ENCODE measurements around the gene DLG2. TPM values are rescaled to one million over a fixed set of nuclear protein-coding genes. Genes with fewer than 3 reads are reported as not detected.
"Not testable (repeated sequence)": the region's sequence is repeated elsewhere in the genome, so short reads cannot be mapped to it uniquely, and the experiment has no call there.

Gene DLG2
- total RNA-seq, 1 donor from 2014 or later = 2.1 TPM

DNA sequence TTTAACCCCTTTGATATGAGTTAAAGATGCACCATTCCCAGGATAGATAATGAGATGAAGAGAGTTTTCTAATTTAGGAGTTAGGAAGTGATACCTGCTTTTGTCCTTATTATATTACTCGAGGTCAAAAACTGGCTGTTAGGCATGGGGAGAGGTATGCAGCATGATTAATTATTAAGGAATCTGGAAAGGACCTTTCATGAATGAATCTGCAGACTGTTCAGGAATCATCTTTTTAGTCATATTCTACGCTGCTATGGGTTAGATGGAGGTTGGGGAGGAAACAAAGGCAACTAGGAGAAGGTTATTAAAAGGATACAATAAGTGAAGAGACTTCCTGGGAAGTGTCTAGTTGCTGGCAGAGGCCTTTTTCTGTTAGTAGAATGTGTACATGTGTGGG, 1848.5 kb downstream of the DLG2 start:
- no peak for DNase-seq (ENCODE audit: low spot score)
- Mint-ChIP-seq H3K4me1 (ENCODE audit: low read depth) (no peaks in the 10 kb centered on the region), H3K27me3 (ENCODE audit: insufficient read depth) (peaks cover 3% of the 10 kb centered on the region), H3K36me3 (ENCODE audit: low read depth) (no peaks in the 10 kb centered on the region), H3K4me3 (no peak overlapping the region), H3K9me3 (no peaks in the 10 kb centered on the region), H3K27ac (no peak overlapping the region)
- intact Hi-C loops (cut with micrococcal nuclease) = no loop called here

DNA sequence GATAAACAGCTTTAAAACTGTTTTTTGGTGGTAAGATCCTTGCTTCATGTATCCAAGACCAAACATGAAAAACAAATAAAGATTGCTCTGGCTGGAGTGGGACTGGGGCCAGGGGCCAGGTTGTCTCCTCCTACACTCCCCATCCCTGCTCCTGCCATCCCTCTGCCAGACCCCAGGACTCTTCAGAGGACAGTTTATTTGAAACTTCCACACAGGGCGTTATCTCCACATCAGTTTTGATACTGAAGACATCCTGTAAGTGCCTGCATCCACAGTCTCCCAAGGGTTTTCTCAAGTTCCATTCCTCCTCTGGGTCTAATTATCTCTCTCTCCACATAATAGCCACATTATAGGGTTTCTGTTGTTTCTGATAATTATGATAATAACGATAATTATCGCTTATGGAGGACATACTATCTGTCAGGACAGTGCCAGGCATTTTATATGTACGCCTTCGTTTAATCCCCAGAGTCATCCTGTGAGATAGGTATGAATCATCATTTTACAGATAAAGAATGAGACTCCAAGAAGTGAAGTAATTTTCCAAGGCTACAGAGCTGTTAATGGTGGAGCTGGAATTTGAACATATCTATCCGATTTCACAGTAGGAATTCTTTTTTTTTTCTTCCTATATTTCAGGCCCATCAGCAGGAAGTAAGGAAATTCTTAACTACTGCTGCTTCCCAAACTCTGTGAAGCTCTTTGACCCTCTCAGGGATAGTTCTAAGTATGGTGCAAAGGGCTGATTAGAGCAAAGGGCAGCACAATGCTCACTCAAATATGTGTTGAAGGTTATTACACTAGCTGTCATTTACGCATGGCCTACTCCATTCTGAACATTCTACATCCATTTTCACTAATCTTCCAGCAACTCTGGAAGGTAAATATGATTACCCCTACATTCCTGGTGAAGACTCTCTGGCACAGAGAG, 1852.9 kb downstream of the DLG2 start:
- no peak overlapping the region for H3K27ac Mint-ChIP-seq
- intact Hi-C loops (cut with micrococcal nuclease) = no loop called here
- no peaks in the 10 kb centered on the region for H3K36me3 Mint-ChIP-seq (ENCODE audit: low read depth)
- no peaks in the 10 kb centered on the region for H3K9me3 Mint-ChIP-seq
- H3K4me1 Mint-ChIP-seq (ENCODE audit: low read depth) = no peaks in the 10 kb centered on the region
- DNase-seq (ENCODE audit: low spot score) = no peak
- no peaks in the 10 kb centered on the region for H3K27me3 Mint-ChIP-seq (ENCODE audit: insufficient read depth)
- no peak overlapping the region for H3K4me3 Mint-ChIP-seq

DNA sequence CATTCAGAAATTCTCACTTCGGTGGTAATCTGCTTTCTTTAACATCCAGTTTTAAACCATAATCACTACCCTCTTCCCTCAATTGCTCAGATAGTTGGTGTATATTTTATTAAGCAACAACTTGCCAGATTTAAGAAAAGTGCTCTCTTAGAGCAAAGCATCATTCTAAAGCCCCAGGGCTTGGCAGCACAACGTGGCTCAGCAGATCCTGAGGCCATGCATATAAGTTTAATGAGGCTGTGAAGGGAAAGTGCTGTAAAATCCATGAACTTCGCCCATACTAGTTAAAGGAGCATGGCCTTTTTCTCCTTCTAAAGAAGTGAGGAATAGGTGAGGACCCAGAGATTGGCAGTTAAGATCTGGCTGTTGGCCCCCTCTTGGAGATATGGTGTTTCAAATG, 1858.7 kb downstream of the DLG2 start:
- DNase-seq (ENCODE audit: low spot score) = no peak
- Mint-ChIP-seq H3K27ac (no peak overlapping the region), H3K4me3 (no peak overlapping the region), H3K4me1 (ENCODE audit: low read depth) (no peaks in the 10 kb centered on the region), H3K36me3 (ENCODE audit: low read depth) (no peaks in the 10 kb centered on the region), H3K27me3 (ENCODE audit: insufficient read depth) (no peaks in the 10 kb centered on the region), H3K9me3 (no peaks in the 10 kb centered on the region)
- intact Hi-C loops (cut with micrococcal nuclease) = no loop called here

DNA sequence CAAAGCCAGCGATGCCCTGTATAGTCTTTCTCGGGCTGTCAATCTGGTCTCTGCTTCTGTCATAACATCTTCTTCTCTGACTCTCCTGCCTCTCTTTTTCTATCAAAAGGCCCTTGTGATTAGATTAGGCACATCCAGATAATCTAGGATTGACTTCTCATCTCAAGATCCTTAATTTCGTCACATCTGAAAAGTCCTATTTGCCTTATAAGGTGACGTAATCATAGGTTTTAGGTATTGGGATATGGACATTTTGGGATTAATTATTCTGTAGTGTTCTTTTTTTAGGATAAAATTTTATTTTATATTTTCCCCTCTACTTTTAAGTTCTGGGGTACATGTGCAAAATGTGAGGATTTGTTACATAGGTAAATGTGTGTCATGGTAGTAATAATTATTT, 1860.2 kb downstream of the DLG2 start:
- H3K4me3 Mint-ChIP-seq = no peak overlapping the region
- H3K27ac Mint-ChIP-seq = no peak overlapping the region
- H3K27me3 Mint-ChIP-seq (ENCODE audit: insufficient read depth) = peaks cover 2% of the 10 kb centered on the region
- DNase-seq (ENCODE audit: low spot score) = no peak
- H3K9me3 Mint-ChIP-seq = no peaks in the 10 kb centered on the region
- intact Hi-C loops (cut with micrococcal nuclease) = no loop called here
- no peaks in the 10 kb centered on the region for H3K4me1 Mint-ChIP-seq (ENCODE audit: low read depth)
- no peaks in the 10 kb centered on the region for H3K36me3 Mint-ChIP-seq (ENCODE audit: low read depth)

GRCh38 chr11:83764643-83765042, 1862.5 kb downstream of the DLG2 start:
- no peak for DNase-seq (ENCODE audit: low spot score)
- H3K27ac Mint-ChIP-seq = no peak overlapping the region
- H3K9me3 Mint-ChIP-seq = no peaks in the 10 kb centered on the region
- H3K27me3 Mint-ChIP-seq (ENCODE audit: insufficient read depth) = peaks cover 2% of the 10 kb centered on the region
- H3K4me3 Mint-ChIP-seq = no peak overlapping the region
- no peaks in the 10 kb centered on the region for H3K4me1 Mint-ChIP-seq (ENCODE audit: low read depth)
- intact Hi-C loops (cut with micrococcal nuclease) = no loop called here
- H3K36me3 Mint-ChIP-seq (ENCODE audit: low read depth) = no peaks in the 10 kb centered on the region

DNA sequence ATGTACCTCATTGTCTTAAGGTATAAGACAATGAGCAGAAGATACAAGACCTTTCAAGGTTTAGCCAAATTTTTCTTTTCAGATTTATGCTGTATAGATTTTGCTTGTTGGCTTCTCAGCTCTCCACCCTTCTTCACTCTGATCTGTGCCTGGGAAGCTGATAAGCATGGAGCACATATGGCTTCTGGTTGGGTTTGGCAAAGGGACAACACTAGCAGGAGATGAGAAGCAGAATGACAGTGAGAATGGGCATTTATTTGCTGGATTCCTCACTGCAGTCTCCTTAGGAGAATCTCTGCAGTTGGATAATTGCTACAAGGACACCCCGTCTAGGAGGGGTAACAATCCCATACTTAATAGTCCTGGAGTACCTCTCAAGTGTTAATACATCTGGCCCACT, 1866.2 kb downstream of the DLG2 start:
- Mint-ChIP-seq H3K27me3 (ENCODE audit: insufficient read depth) (peaks cover 2% of the 10 kb centered on the region), H3K27ac (no peak overlapping the region), H3K9me3 (no peaks in the 10 kb centered on the region), H3K4me1 (ENCODE audit: low read depth) (no peaks in the 10 kb centered on the region), H3K36me3 (ENCODE audit: low read depth) (no peaks in the 10 kb centered on the region), H3K4me3 (no peak overlapping the region)
- intact Hi-C loops (cut with micrococcal nuclease) = no loop called here
- no peak for DNase-seq (ENCODE audit: low spot score)

GRCh38 chr11:83759148-83759547, 1868.0 kb downstream of the DLG2 start:
- Mint-ChIP-seq H3K4me3 (no peak overlapping the region), H3K9me3 (no peaks in the 10 kb centered on the region), H3K4me1 (ENCODE audit: low read depth) (no peaks in the 10 kb centered on the region), H3K27ac (no peak overlapping the region), H3K36me3 (ENCODE audit: low read depth) (no peaks in the 10 kb centered on the region), H3K27me3 (ENCODE audit: insufficient read depth) (peaks cover 2% of the 10 kb centered on the region)
- intact Hi-C loops (cut with micrococcal nuclease) = no loop called here
- no peak for DNase-seq (ENCODE audit: low spot score)

- no peaks in the 10 kb centered on the region for H3K9me3 Mint-ChIP-seq
- no peaks in the 10 kb centered on the region for H3K36me3 Mint-ChIP-seq (ENCODE audit: low read depth)
- H3K4me1 Mint-ChIP-seq (ENCODE audit: low read depth) = no peaks in the 10 kb centered on the region
- no peak overlapping the region for H3K27ac Mint-ChIP-seq
- H3K4me3 Mint-ChIP-seq = no peak overlapping the region
- H3K27me3 Mint-ChIP-seq (ENCODE audit: insufficient read depth) = no peaks in the 10 kb centered on the region
- intact Hi-C loops (cut with micrococcal nuclease) = no loop called here
- no peak for DNase-seq (ENCODE audit: low spot score)
These were observed 1876.1 kb downstream of the DLG2 start for GRCh38 chr11:83751041-83751440.

DNA sequence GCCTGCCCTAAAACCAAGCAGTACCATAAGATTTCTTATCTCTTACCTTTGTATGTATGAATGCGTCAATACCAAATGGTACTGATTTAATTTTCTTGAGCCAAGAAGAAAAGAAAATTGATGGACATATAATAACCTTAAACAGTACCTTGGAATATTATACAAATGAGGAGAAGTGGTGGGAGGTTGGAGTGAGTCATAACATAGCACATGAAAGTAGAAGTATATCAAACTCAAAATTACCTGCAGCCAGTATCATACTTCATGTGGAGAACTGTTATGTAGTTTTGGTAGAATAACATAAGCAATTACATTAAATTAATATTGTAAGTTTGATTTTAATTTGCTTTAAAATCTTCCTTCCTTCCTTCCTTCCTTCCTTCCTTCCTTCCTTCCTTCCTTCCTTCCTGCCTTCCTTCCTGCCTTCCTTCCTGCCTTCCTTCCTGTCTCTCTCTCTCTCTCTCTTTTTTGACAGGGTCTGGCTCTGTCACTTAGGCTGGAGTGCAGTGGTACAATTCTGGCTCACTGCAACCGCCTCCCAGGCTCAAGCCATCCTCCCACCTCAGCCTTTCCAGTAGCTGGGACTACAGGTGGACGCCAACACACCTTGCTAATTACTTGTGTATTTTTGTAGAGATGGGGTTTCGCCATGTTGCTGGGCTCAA, 1880.1 kb downstream of the DLG2 start:
- Mint-ChIP-seq H3K27ac (no peak overlapping the region), H3K4me1 (ENCODE audit: low read depth) (no peaks in the 10 kb centered on the region), H3K4me3 (no peak overlapping the region), H3K27me3 (ENCODE audit: insufficient read depth) (peaks cover 2% of the 10 kb centered on the region), H3K36me3 (ENCODE audit: low read depth) (no peaks in the 10 kb centered on the region), H3K9me3 (no peaks in the 10 kb centered on the region)
- DNase-seq (ENCODE audit: low spot score) = no peak
- intact Hi-C loops (cut with micrococcal nuclease) = no loop called here

DNA sequence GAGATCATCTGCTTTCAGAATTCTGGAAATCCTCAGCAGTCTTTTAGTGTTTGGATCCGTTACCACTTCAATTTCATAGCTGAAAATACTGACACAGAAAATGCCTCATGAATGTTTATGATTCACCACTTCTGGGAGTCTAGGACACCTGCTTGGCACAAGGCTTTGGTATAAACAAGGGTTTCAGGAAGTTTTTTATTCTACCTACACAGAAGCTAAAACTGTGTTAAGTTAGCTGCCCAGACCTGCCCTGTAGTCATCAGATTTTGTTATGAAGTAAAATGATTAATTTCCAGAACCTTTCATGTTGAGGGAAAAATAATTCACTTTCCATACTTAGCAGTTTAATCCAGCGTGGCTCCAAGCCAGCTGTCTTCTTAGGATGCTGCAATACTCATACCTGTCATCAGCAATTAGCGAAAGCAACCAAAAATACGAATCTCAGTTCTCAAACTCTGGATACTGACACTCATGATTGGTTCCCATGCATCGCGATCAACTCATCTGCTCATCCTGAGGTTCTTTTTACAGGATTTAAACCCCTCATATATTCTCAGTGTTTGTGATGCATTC, 1882.4 kb downstream of the DLG2 start:
- Mint-ChIP-seq H3K27me3 (ENCODE audit: insufficient read depth) (peaks cover 2% of the 10 kb centered on the region), H3K27ac (no peak overlapping the region), H3K4me1 (ENCODE audit: low read depth) (no peaks in the 10 kb centered on the region), H3K36me3 (ENCODE audit: low read depth) (no peaks in the 10 kb centered on the region), H3K4me3 (no peak overlapping the region), H3K9me3 (no peaks in the 10 kb centered on the region)
- DNase-seq (ENCODE audit: low spot score) = no peak
- intact Hi-C loops (cut with micrococcal nuclease) = no loop called here

GRCh38 chr11:83736684-83737083, 1890.5 kb downstream of the DLG2 start:
- H3K4me1 Mint-ChIP-seq (ENCODE audit: low read depth) = no peaks in the 10 kb centered on the region
- no peaks in the 10 kb centered on the region for H3K27me3 Mint-ChIP-seq (ENCODE audit: insufficient read depth)
- DNase-seq (ENCODE audit: low spot score) = no peak
- intact Hi-C loops (cut with micrococcal nuclease) = no loop called here
- no peak overlapping the region for H3K4me3 Mint-ChIP-seq
- H3K9me3 Mint-ChIP-seq = no peaks in the 10 kb centered on the region
- H3K36me3 Mint-ChIP-seq (ENCODE audit: low read depth) = no peaks in the 10 kb centered on the region
- H3K27ac Mint-ChIP-seq = no peak overlapping the region

DNA sequence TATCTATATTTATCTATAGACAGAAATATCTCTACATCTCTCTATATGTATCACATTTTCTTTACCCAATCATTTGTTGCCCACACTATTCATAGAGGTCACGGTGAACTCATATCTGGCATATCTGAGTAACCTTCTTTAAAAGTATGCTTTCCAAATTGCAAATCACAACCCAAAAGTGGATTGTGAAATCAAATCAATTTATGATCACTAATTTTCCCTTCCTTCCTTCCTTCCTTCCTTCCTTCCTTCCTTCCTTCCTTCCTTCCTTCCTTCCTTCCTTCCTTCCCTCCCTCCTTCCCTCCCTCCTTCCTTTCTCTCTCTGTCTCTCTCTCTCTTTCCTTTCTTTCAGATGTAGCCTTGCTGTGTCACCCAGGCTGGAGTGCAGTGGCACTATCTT, 1893.0 kb downstream of the DLG2 start:
- Mint-ChIP-seq H3K36me3 (ENCODE audit: low read depth) (no peaks in the 10 kb centered on the region), H3K4me1 (ENCODE audit: low read depth) (no peaks in the 10 kb centered on the region), H3K27ac (no peak overlapping the region), H3K9me3 (no peaks in the 10 kb centered on the region), H3K27me3 (ENCODE audit: insufficient read depth) (no peaks in the 10 kb centered on the region), H3K4me3 (no peak overlapping the region)
- intact Hi-C loops (cut with micrococcal nuclease) = no loop called here
- DNase-seq (ENCODE audit: low spot score) = no peak

GRCh38 chr11:83731288-83731687, 1895.9 kb downstream of the DLG2 start:
- H3K4me1 Mint-ChIP-seq (ENCODE audit: low read depth); H3K36me3 Mint-ChIP-seq (ENCODE audit: low read depth); H3K4me3 Mint-ChIP-seq; intact Hi-C loops (cut with micrococcal nuclease); H3K27ac Mint-ChIP-seq; H3K27me3 Mint-ChIP-seq (ENCODE audit: insufficient read depth); DNase-seq (ENCODE audit: low spot score); H3K9me3 Mint-ChIP-seq: not testable (repeated sequence)
